Neural cell (in vitro differentiated cells): ENCODE results near the gene KIF6. TPM values are rescaled to one million over a fixed set of nuclear protein-coding genes. Genes with fewer than 3 reads are reported as not detected.

Source experiments
- H2AFZ ChIP-seq: fragments of 200-600, 300-800 bp; sonication (generic), shearing (Covaris generic); 2 replicates; pipeline ENCODE4 v1.6.0; 2014; ENCODE audit warnings: low read depth, mild to moderate bottlenecking, antibody characterized with exemption, low read length, moderate library complexity
- H3F3A ChIP-seq: fragments of 200-600 bp; shearing (Covaris generic); 2 replicates; pipeline ENCODE4 v1.6.1; 2016; ENCODE audit warnings: mild to moderate bottlenecking, moderate library complexity, mixed read lengths, antibody characterized with exemption, low read length; ENCODE audit not compliant: insufficient read depth, poor library complexity, severe bottlenecking
- H3K27ac ChIP-seq: fragments of 200-600, 300-800 bp; sonication (generic), shearing (Covaris generic); 2 replicates; pipeline ENCODE4 v1.5.1; 2014; ENCODE audit warnings: mild to moderate bottlenecking, low read length, moderate library complexity
- H3K27me3 ChIP-seq: fragments of 300-800, 200-600 bp; sonication (generic), shearing (Covaris generic); 2 replicates; pipeline ENCODE4 v1.6.0; 2014; ENCODE audit warnings: mild to moderate bottlenecking, low read depth, low read length, moderate library complexity; ENCODE audit not compliant: insufficient read depth
- H3K36me3 ChIP-seq: fragments of 300-800, 200-600 bp; sonication (generic), shearing (Covaris generic); 2 replicates; pipeline ENCODE4 v1.5.1; 2014; ENCODE audit warnings: mild to moderate bottlenecking, antibody characterized with exemption, low read length, moderate library complexity; ENCODE audit not compliant: insufficient read depth
- H3K4me2 ChIP-seq: fragments of 300-800, 200-600 bp; sonication (generic), shearing (Covaris generic); 2 replicates; pipeline ENCODE4 v1.6.0; 2014; ENCODE audit warnings: mild to moderate bottlenecking, low read length
- H3K4me3 ChIP-seq: fragments of 300-800, 200-600 bp; sonication (generic), shearing (Covaris generic); 2 replicates; pipeline ENCODE4 v1.5.1; 2014; ENCODE audit warnings: mild to moderate bottlenecking, low read length, moderate library complexity
- H3K79me2 ChIP-seq: fragments of 200-600 bp; shearing (Covaris generic); replicated peaks from 2 replicates; pipeline ENCODE4 v1.6.0; 2014; ENCODE audit warnings: mild to moderate bottlenecking, low read length, moderate library complexity; ENCODE audit not compliant: insufficient read depth
- H3K9ac ChIP-seq: fragments of 300-800, 200-600 bp; sonication (generic), shearing (Covaris generic); 2 replicates; pipeline ENCODE4 v1.6.1; 2016; ENCODE audit warnings: mild to moderate bottlenecking, low read length, mixed read lengths
- H3K9me2 ChIP-seq: fragments of 200-600 bp; shearing (Covaris generic); 2 replicates; pipeline ENCODE4 v1.6.1; 2016; ENCODE audit warnings: mild to moderate bottlenecking, low read length, mixed read lengths; ENCODE audit not compliant: insufficient read depth
- H3K9me3 ChIP-seq: fragments of 200-600, 300-800 bp; sonication (generic), shearing (Covaris generic); 2 replicates; pipeline ENCODE4 v1.6.1; 2016; ENCODE audit warnings: mild to moderate bottlenecking, mixed run types, low read length, moderate library complexity, mixed read lengths
- H4K20me1 ChIP-seq: fragments of 200-600 bp; shearing (Covaris generic); 2 replicates; pipeline ENCODE4 v1.6.1; 2016; ENCODE audit warnings: mild to moderate bottlenecking, mixed run types; ENCODE audit not compliant: insufficient read depth
- CTCF ChIP-seq: fragments of 450-650 bp; IDR thresholded peaks from 2 replicates; pipeline ENCODE4 v1.5.1; 2014; ENCODE audit warnings: antibody characterized with exemption, mild to moderate bottlenecking, moderate library complexity; ENCODE audit not compliant: poor library complexity, severe bottlenecking
- EP300 ChIP-seq: fragments of 450-650 bp; conservative IDR thresholded peaks from 2 replicates; pipeline ENCODE4 v1.6.1; 2014; ENCODE audit warnings: antibody characterized with exemption, mild to moderate bottlenecking, moderate library complexity; ENCODE audit not compliant: poor library complexity, severe bottlenecking
- EZH2 ChIP-seq: fragments of 200-600, 300-800 bp; shearing (Covaris generic), sonication (generic); IDR thresholded peaks from 2 replicates; pipeline ENCODE4 v1.6.1; 2014; ENCODE audit warnings: antibody characterized with exemption, low read length, borderline replicate concordance, mild to moderate bottlenecking; ENCODE audit not compliant: insufficient read depth, poor library complexity, severe bottlenecking
- MXI1 ChIP-seq: fragments of 450-650 bp; conservative IDR thresholded peaks from 2 replicates; pipeline ENCODE4 v1.6.1; 2014; ENCODE audit warnings: antibody characterized with exemption, mild to moderate bottlenecking; ENCODE audit not compliant: poor library complexity, severe bottlenecking
- POLR2AphosphoS5 ChIP-seq: IDR thresholded peaks from 2 replicates; pipeline ENCODE4 v1.6.1; 2012
- RAD21 ChIP-seq: fragments of 450-650 bp; conservative IDR thresholded peaks from 2 replicates; pipeline ENCODE4 v1.6.1; 2014; ENCODE audit warnings: antibody characterized with exemption, mild to moderate bottlenecking, moderate library complexity
- REST ChIP-seq: IDR thresholded peaks from 2 replicates; pipeline ENCODE4 v1.6.1; 2012; ENCODE audit warnings: borderline replicate concordance
- SMC3 ChIP-seq: fragments of 450-650 bp; conservative IDR thresholded peaks from 2 replicates; pipeline ENCODE4 v1.6.1; 2014; ENCODE audit warnings: antibody characterized with exemption, mild to moderate bottlenecking, moderate library complexity; ENCODE audit not compliant: poor library complexity
- TAF1 ChIP-seq: IDR thresholded peaks from 2 replicates; pipeline ENCODE4 v1.6.1; 2012; ENCODE audit warnings: low read depth
- polyA plus RNA-seq: library from polyadenylated mRNA; depleted of rRNA; stranded (reverse); fragments of >200 nt; gene quantifications from 2 replicates; pipeline ENCODE4 v1.2.3, GENCODE V29; 2014

Gene KIF6
- polyA plus RNA-seq, 1 donor from 2014 or later = 2.1 TPM

GRCh38 chr6:39543950-39544349, 181.3 kb downstream of the KIF6 start:
- Histone ChIP-seq H3F3A (no peaks in the 10 kb centered on the region), H3K4me3 (no peak overlapping the region), H3K4me2 (no peak overlapping the region), H3K9me3 (no peaks in the 10 kb centered on the region), H4K20me1 (no peaks in the 10 kb centered on the region), H3K9me2 (no peaks in the 10 kb centered on the region), H3K27me3 (no peaks in the 10 kb centered on the region), H2AFZ (no peak overlapping the region), H3K36me3 (no peaks in the 10 kb centered on the region), H3K27ac (no peak overlapping the region), H3K79me2 (no peaks in the 10 kb centered on the region), H3K9ac (no peak overlapping the region)
- TF ChIP-seq POLR2AphosphoS5 = no peak
- no peak for TF ChIP-seq CTCF
- no peak for TF ChIP-seq TAF1
- TF ChIP-seq REST = no peak
- TF ChIP-seq EZH2 = no peak

- H4K20me1 ChIP-seq = no peaks in the 10 kb centered on the region
- no peaks in the 10 kb centered on the region for H3F3A ChIP-seq
- no peaks in the 10 kb centered on the region for H3K27me3 ChIP-seq
- H3K9ac ChIP-seq = no peak overlapping the region
- no peaks in the 10 kb centered on the region for H3K9me2 ChIP-seq
- H3K4me2 ChIP-seq = no peak overlapping the region
- TF ChIP-seq MXI1 = no peak
- TF ChIP-seq RAD21 = no peak
- no peak for TF ChIP-seq EZH2
- TF ChIP-seq CTCF = no peak
- TF ChIP-seq EP300 = no peak
- no peak for TF ChIP-seq SMC3
- TF ChIP-seq REST = no peak
- no peak for TF ChIP-seq POLR2AphosphoS5
- TF ChIP-seq TAF1 = no peak
- no peaks in the 10 kb centered on the region for H3K36me3 ChIP-seq
- no peak overlapping the region for H3K27ac ChIP-seq
- H3K4me3 ChIP-seq = no peak overlapping the region
- H3K79me2 ChIP-seq = no peaks in the 10 kb centered on the region
- no peak overlapping the region for H2AFZ ChIP-seq
- H3K9me3 ChIP-seq = no peaks in the 10 kb centered on the region
These were observed 182.1 kb downstream of the KIF6 start for GRCh38 chr6:39543095-39543494.
